ENCODE results near the gene HAX1. TPM values are rescaled to one million over a fixed set of nuclear protein-coding genes. Genes with fewer than 3 reads are reported as not detected.

The HAX1 gene
- total RNA-seq, 1 experiment from 2014 or later: 134 TPM

DNA sequence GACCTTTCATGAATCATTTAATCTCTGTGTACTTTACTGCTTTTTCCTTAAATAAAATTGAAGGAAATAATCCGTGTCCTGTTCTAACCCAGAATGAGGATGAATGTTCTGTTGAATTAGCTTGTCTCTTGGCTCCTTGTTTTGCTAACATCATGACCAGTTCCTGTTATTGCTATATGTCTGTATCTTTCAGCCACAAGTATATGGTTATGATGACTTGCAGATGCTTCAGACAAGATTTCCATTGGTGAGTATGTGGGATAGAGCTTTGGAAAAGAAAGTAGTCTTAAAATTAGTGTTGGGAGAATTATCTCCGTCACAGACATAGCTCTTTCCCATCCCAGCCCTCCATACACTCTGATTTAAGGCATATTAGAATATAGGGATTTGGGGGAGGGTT, 13.6 kb upstream of the HAX1 start:
- Histone ChIP-seq H3K4me1 (ENCODE audit: insufficient read depth, low read length, poor library complexity, severe bottlenecking) (no peaks in the 10 kb centered on the region), H3K36me3 (ENCODE audit: insufficient read depth, low read length, poor library complexity, severe bottlenecking) (peaks cover 100% of the 10 kb centered on the region), H3K9me3 (ENCODE audit: low read depth, low read length, poor library complexity, severe bottlenecking) (no peaks in the 10 kb centered on the region), H3K27me3 (replicated peaks; ENCODE audit: insufficient read depth, low read depth, low read length, poor library complexity) (no peaks in the 10 kb centered on the region), H3K4me3 (ENCODE audit: low read depth, low read length, poor library complexity, severe bottlenecking) (no peak overlapping the region), H3K27ac (ENCODE audit: low read depth, low read length, poor library complexity, severe bottlenecking) (no peak overlapping the region)
- intact Hi-C loops (cut with micrococcal nuclease; ENCODE audit: unreplicated experiment): no loop called here
- TF ChIP-seq, protein P1, sequence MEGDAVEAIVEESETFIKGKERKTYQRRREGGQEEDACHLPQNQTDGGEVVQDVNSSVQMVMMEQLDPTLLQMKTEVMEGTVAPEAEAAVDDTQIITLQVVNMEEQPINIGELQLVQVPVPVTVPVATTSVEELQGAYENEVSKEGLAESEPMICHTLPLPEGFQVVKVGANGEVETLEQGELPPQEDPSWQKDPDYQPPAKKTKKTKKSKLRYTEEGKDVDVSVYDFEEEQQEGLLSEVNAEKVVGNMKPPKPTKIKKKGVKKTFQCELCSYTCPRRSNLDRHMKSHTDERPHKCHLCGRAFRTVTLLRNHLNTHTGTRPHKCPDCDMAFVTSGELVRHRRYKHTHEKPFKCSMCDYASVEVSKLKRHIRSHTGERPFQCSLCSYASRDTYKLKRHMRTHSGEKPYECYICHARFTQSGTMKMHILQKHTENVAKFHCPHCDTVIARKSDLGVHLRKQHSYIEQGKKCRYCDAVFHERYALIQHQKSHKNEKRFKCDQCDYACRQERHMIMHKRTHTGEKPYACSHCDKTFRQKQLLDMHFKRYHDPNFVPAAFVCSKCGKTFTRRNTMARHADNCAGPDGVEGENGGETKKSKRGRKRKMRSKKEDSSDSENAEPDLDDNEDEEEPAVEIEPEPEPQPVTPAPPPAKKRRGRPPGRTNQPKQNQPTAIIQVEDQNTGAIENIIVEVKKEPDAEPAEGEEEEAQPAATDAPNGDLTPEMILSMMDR (conservative IDR thresholded peaks at IDR 0.05; ENCODE audit: low read depth, low read length): no peak
- TF ChIP-seq EZH2 (IDR thresholded peaks at IDR 0.05; ENCODE audit: borderline replicate concordance, low read depth, low read length, poor library complexity, severe bottlenecking): no peak
- no TSS peak for BruUV-seq (replicated peaks)
- DNase-seq (ENCODE audit: low spot score): no peak
- CTCF ChIA-PET: no interaction called here
- POLR2A ChIA-PET (ENCODE audit: low non-redundant PET): no interaction called here

GRCh38 chr1:154260127-154260526, 12.3 kb upstream of the HAX1 start:
- CTCF ChIA-PET: no interaction called here

GRCh38 chr1:154263465-154264332, 8.7 kb upstream of the HAX1 start:
- H3K4me3 ChIP-seq (ENCODE audit: low read depth, low read length, poor library complexity, severe bottlenecking): no peak overlapping the region
- BruUV-seq (replicated peaks): no TSS peak
- peaks cover 83% of the 10 kb centered on the region for H3K36me3 ChIP-seq (ENCODE audit: insufficient read depth, low read length, poor library complexity, severe bottlenecking)
- H3K4me1 ChIP-seq (ENCODE audit: insufficient read depth, low read length, poor library complexity, severe bottlenecking): no peaks in the 10 kb centered on the region
- no peak for DNase-seq (ENCODE audit: low spot score)
- no peaks in the 10 kb centered on the region for H3K27me3 ChIP-seq (replicated peaks; ENCODE audit: insufficient read depth, low read depth, low read length, poor library complexity)
- TF ChIP-seq, protein P1 (conservative IDR thresholded peaks at IDR 0.05; ENCODE audit: low read depth, low read length): no peak
- no peak for TF ChIP-seq EZH2 (IDR thresholded peaks at IDR 0.05; ENCODE audit: borderline replicate concordance, low read depth, low read length, poor library complexity, severe bottlenecking)
- H3K9me3 ChIP-seq (ENCODE audit: low read depth, low read length, poor library complexity, severe bottlenecking): no peaks in the 10 kb centered on the region
- H3K27ac ChIP-seq (ENCODE audit: low read depth, low read length, poor library complexity, severe bottlenecking): no peak overlapping the region
- intact Hi-C loops (cut with micrococcal nuclease; ENCODE audit: unreplicated experiment): no loop called here
- POLR2A ChIA-PET (ENCODE audit: low non-redundant PET): no interaction called here
- CTCF ChIA-PET: no interaction called here

More at GRCh38 chr1:154260127-154260526, 12.3 kb upstream of the HAX1 start:
- DNase-seq (ENCODE audit: low spot score): no peak
- H3K4me1 ChIP-seq (ENCODE audit: insufficient read depth, low read length, poor library complexity, severe bottlenecking): no peaks in the 10 kb centered on the region
- TF ChIP-seq, protein P1 (conservative IDR thresholded peaks at IDR 0.05; ENCODE audit: low read depth, low read length): no peak
- no peak for TF ChIP-seq EZH2 (IDR thresholded peaks at IDR 0.05; ENCODE audit: borderline replicate concordance, low read depth, low read length, poor library complexity, severe bottlenecking)
- H3K9me3 ChIP-seq (ENCODE audit: low read depth, low read length, poor library complexity, severe bottlenecking): no peaks in the 10 kb centered on the region
- no TSS peak for BruUV-seq (replicated peaks)
- intact Hi-C loops (cut with micrococcal nuclease; ENCODE audit: unreplicated experiment): no loop called here
- H3K27ac ChIP-seq (ENCODE audit: low read depth, low read length, poor library complexity, severe bottlenecking): no peak overlapping the region
- H3K4me3 ChIP-seq (ENCODE audit: low read depth, low read length, poor library complexity, severe bottlenecking): no peak overlapping the region
- H3K36me3 ChIP-seq (ENCODE audit: insufficient read depth, low read length, poor library complexity, severe bottlenecking): peaks cover 95% of the 10 kb centered on the region
- H3K27me3 ChIP-seq (replicated peaks; ENCODE audit: insufficient read depth, low read depth, low read length, poor library complexity): no peaks in the 10 kb centered on the region
- POLR2A ChIA-PET (ENCODE audit: low non-redundant PET): no interaction called here
